Keratinocyte (primary cell): ENCODE results near the gene ALOX15. TPM values are rescaled to one million over a fixed set of nuclear protein-coding genes. Genes with fewer than 3 reads are reported as not detected.

Experiments used
- DNase-seq: peaks from one replicate; pipeline ENCODE4 v3.0.0-alpha.2; 2011; ENCODE audit warnings: low read depth, missing footprints, low spot score
- FAIRE-seq: peaks from 2 replicates; lab custom pipeline; 2011; peaks lifted over from hg19 to GRCh38; lab: Jason Lieb, UNC
- H2AFZ ChIP-seq: 2 replicates; pipeline ENCODE4 v1.6.0; 2012; ENCODE audit warnings: low read length, control low read depth, inconsistent platforms; ENCODE audit not compliant: control insufficient read depth
- H3K27ac ChIP-seq: 2 replicates; pipeline ENCODE4 v1.5.1; 2011; ENCODE audit warnings: low read length; ENCODE audit not compliant: control insufficient read depth, insufficient read depth
- H3K27me3 ChIP-seq: 3 replicates; pipeline ENCODE4 v1.6.0; 2011; ENCODE audit warnings: low read length; ENCODE audit not compliant: control insufficient read depth, insufficient read depth; ENCODE audit errors: extremely low read depth
- H3K36me3 ChIP-seq, 2 experiments: 2 replicates in 1 of 2; 3 replicates in 1 of 2; pipeline ENCODE4 v1.5.1; 2011; ENCODE audit warnings: low read length in 2 of 2, mild to moderate bottlenecking in 1 of 2; ENCODE audit not compliant: control insufficient read depth in 2 of 2, insufficient read depth in 2 of 2; ENCODE audit errors: extremely low read depth in 1 of 2
- H3K4me1 ChIP-seq: 3 replicates; pipeline ENCODE4 v1.5.1; 2011; ENCODE audit warnings: low read length; ENCODE audit not compliant: control insufficient read depth, insufficient read depth; ENCODE audit errors: extremely low read depth
- H3K4me2 ChIP-seq: 3 replicates; pipeline ENCODE4 v1.6.0; 2011; ENCODE audit warnings: low read depth, low read length; ENCODE audit not compliant: control insufficient read depth, insufficient read depth; ENCODE audit errors: extremely low read depth
- H3K4me3 ChIP-seq, 3 experiments: fragments of 200-600 bp in 1 of 3; sonication (generic) in 1 of 3; 2 replicates in 2 of 3; 3 replicates in 1 of 3; pipeline ENCODE4 v1.5.1; 2011 to 2016; ENCODE audit warnings: low read length in 3 of 3, mild to moderate bottlenecking in 3 of 3, control low read depth in 2 of 3, inconsistent platforms in 1 of 3, low read depth in 1 of 3, mixed read lengths in 1 of 3, mixed run types in 1 of 3, moderate library complexity in 1 of 3; ENCODE audit not compliant: control insufficient read depth in 2 of 3, insufficient read depth in 2 of 3; ENCODE audit errors: extremely low read depth in 1 of 3
- H3K79me2 ChIP-seq: 2 replicates; pipeline ENCODE4 v1.6.0; 2012; ENCODE audit warnings: low read length; ENCODE audit not compliant: control insufficient read depth, insufficient read depth
- H3K9ac ChIP-seq: 3 replicates; pipeline ENCODE4 v1.6.0; 2011; ENCODE audit warnings: low read length; ENCODE audit not compliant: control insufficient read depth, insufficient read depth; ENCODE audit errors: extremely low read depth
- H3K9me1 ChIP-seq: 3 replicates; pipeline ENCODE4 v1.6.0; 2011; ENCODE audit warnings: low read length; ENCODE audit not compliant: control insufficient read depth, insufficient read depth; ENCODE audit errors: extremely low read depth
- H3K9me3 ChIP-seq: 2 replicates; pipeline ENCODE4 v1.5.1; 2012; ENCODE audit warnings: low read depth, low read length; ENCODE audit not compliant: control insufficient read depth
- H4K20me1 ChIP-seq: 3 replicates; pipeline ENCODE4 v1.6.0; 2011; ENCODE audit warnings: low read length; ENCODE audit not compliant: control insufficient read depth, insufficient read depth; ENCODE audit errors: extremely low read depth
- CTCF ChIP-seq, 3 experiments: IDR thresholded peaks in 1 of 3; conservative IDR thresholded peaks in 1 of 3; optimal IDR thresholded peaks in 1 of 3; 2 replicates in 2 of 3; 3 replicates in 1 of 3; pipeline versions ENCODE3 to v1.5.1; 2011; ENCODE audit warnings: low read length in 3 of 3, mild to moderate bottlenecking in 3 of 3, moderate library complexity in 2 of 3, control low read depth in 1 of 3, inconsistent platforms in 1 of 3; ENCODE audit not compliant: insufficient read depth in 2 of 3; ENCODE audit errors: extremely low read depth in 1 of 3
- EZH2 ChIP-seq: IDR thresholded peaks from one replicate; pipeline ENCODE4 v1.6.1; 2012; ENCODE audit warnings: inconsistent platforms, mild to moderate bottlenecking, low read length, moderate library complexity
- dilution Hi-C: fragments of 300-500 bp; cut with MboI; formaldehyde crosslinking; loops from one replicate; pipeline ENCODE4 v1.7.0; 2020; ENCODE audit warnings: low sequenced_read_pairs; ENCODE audit not compliant: extremely low pct_ligation_motif_present
- polyA plus RNA-seq, 5 experiments: library from polyadenylated mRNA; depleted of rRNA in 3 of 5; stranded (reverse) in 3 of 5; stranded (forward) in 1 of 5; unstranded in 1 of 5; fragments of >200 nt; gene quantifications; 1 replicate in 1 of 5; 2 replicates in 3 of 5; 3 replicates in 1 of 5; pipeline versions ENCODE4 v1.2.1 to v1.2.3, GENCODE V29; 2011 to 2012; ENCODE audit warnings: missing spikeins in 2 of 5, low read depth in 1 of 5, low replicate concordance in 1 of 5

ALOX15 gene
- polyA plus RNA-seq, 1 donor (not counting 4 experiments of a cell fraction or from before 2014, with no cell fraction given): 0.04 TPM

GRCh38 chr17:4634976-4635375, 6.5 kb downstream of the ALOX15 start:
- Histone ChIP-seq H3K4me3 (no peak overlapping the region), H3K9ac (no peak overlapping the region), H3K36me3 (no peaks in the 10 kb centered on the region), H3K27ac (no peak overlapping the region), H3K27me3 (peaks cover 31% of the 10 kb centered on the region), H3K4me2 (no peak overlapping the region), H3K9me1 (no peaks in the 10 kb centered on the region), H3K79me2 (no peaks in the 10 kb centered on the region), H4K20me1 (no peaks in the 10 kb centered on the region), H3K9me3 (no peaks in the 10 kb centered on the region), H2AFZ (no peak overlapping the region), H3K4me1 (no peaks in the 10 kb centered on the region)
- DNase-seq: no peak
- TF ChIP-seq EZH2: no peak
- FAIRE-seq: no peak
- dilution Hi-C loops: no loop called here

- Histone ChIP-seq H3K79me2 (no peaks in the 10 kb centered on the region), H2AFZ (no peak overlapping the region), H3K27me3 (peaks cover 22% of the 10 kb centered on the region), H4K20me1 (no peaks in the 10 kb centered on the region), H3K9me1 (no peaks in the 10 kb centered on the region), H3K4me3 (no peak overlapping the region), H3K9ac (no peak overlapping the region), H3K4me1 (no peaks in the 10 kb centered on the region), H3K27ac (no peak overlapping the region), H3K36me3 (no peaks in the 10 kb centered on the region), H3K4me2 (no peak overlapping the region), H3K9me3 (no peaks in the 10 kb centered on the region)
- FAIRE-seq (no peak), DNase-seq (no peak)
- dilution Hi-C loops: no loop called here
- TF ChIP-seq CTCF (optimal IDR thresholded peaks at IDR 0.05 in 1 of 3, IDR thresholded peaks at IDR 0.05 in 1 of 3, conservative IDR thresholded peaks at IDR 0.05 in 1 of 3; ENCODE audit: extremely low read depth in 1 of 3, insufficient read depth in 2 of 3, low read length in 3 of 3): no peak
- TF ChIP-seq EZH2: no peak
Measured at GRCh38 chr17:4633643-4634042, 7.8 kb downstream of the ALOX15 start.

- no peak for DNase-seq
- TF ChIP-seq EZH2: no peak
- no peak for TF ChIP-seq CTCF (optimal IDR thresholded peaks at IDR 0.05 in 1 of 3, IDR thresholded peaks at IDR 0.05 in 1 of 3, conservative IDR thresholded peaks at IDR 0.05 in 1 of 3; ENCODE audit: extremely low read depth in 1 of 3, insufficient read depth in 2 of 3, low read length in 3 of 3)
- H3K4me1 ChIP-seq: no peaks in the 10 kb centered on the region
- FAIRE-seq: no peak
- no peaks in the 10 kb centered on the region for H3K9me1 ChIP-seq
- dilution Hi-C loops: no loop called here
- no peaks in the 10 kb centered on the region for H4K20me1 ChIP-seq
- no peak overlapping the region for H3K9ac ChIP-seq
- H3K4me2 ChIP-seq: no peak overlapping the region
- H3K36me3 ChIP-seq: no peaks in the 10 kb centered on the region
- H3K4me3 ChIP-seq: no peak overlapping the region
- H3K27me3 ChIP-seq: peaks cover 19% of the 10 kb centered on the region
- H3K79me2 ChIP-seq: no peaks in the 10 kb centered on the region
- no peak overlapping the region for H2AFZ ChIP-seq
- no peak overlapping the region for H3K27ac ChIP-seq
- no peaks in the 10 kb centered on the region for H3K9me3 ChIP-seq
Measured at GRCh38 chr17:4632581-4632920, 8.9 kb downstream of the ALOX15 start.
